ENCODE results near the gene ARHGAP28. TPM values are rescaled to one million over a fixed set of nuclear protein-coding genes. Genes with fewer than 3 reads are reported as not detected.
"Not testable (repeated sequence)": the region's sequence is repeated elsewhere in the genome, so short reads cannot be mapped to it uniquely, and the experiment has no call there.

The ARHGAP28 gene
- total and polyA plus RNA-seq, 10 of the 15 experiments (the other 5 are each of a cell fraction or from before 2014, with no cell fraction given), result not detected

DNA sequence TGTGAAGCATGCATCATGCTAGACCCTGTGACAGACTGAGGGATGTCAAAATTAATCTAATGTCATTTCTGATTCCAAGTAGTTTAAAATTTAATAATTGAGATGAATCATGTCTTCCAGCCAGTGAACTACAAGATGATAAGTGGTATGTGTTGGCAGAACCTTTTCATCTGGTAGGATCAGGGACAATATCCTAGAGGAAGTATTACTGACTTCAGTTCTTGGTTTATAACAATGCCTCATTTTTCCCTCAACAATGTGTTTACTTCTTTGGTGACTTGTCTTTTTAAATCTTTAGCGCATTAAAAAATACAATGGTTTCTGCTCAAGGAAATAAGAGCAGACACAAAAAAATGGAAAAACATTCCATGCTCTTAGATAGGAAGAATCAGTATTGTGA lies 69.4 kb downstream of the ARHGAP28 start:
- ATAC-seq, result no peak
- Histone ChIP-seq H3K4me3 (no peak overlapping the region), H3K4me1 (ENCODE audit: control insufficient read depth, insufficient read depth, low read length) (no peaks in the 10 kb centered on the region), H3K4me2 (ENCODE audit: control insufficient read depth, insufficient read depth) (no peak overlapping the region), H4K20me1 (ENCODE audit: control insufficient read depth, insufficient read depth) (no peaks in the 10 kb centered on the region), H3K27me3 (replicated peaks in 1 of 2; ENCODE audit: control insufficient read depth in 2 of 2, insufficient read depth in 2 of 2, low read length in 1 of 2) (no peaks in the 10 kb centered on the region), H3K27ac (ENCODE audit: control insufficient read depth, insufficient read depth) (no peak overlapping the region), H2AFZ (ENCODE audit: control insufficient read depth, low read depth, low read length) (no peak overlapping the region), H3K9me3 (replicated peaks; ENCODE audit: control insufficient read depth, insufficient read depth, low read length) (no peaks in the 10 kb centered on the region), H3K36me3 (ENCODE audit: control insufficient read depth in 2 of 2, insufficient read depth in 2 of 2, low read length in 1 of 2) (no peaks in the 10 kb centered on the region), H3K79me2 (ENCODE audit: control insufficient read depth, insufficient read depth, low read length) (no peaks in the 10 kb centered on the region), H3K9ac (ENCODE audit: control insufficient read depth, insufficient read depth, low read length) (no peak overlapping the region)
- SMC1A ChIA-PET (ENCODE audit: uncharacterized antibody, unreplicated experiment), result no interaction called here
- TF ChIP-seq, protein P1, sequence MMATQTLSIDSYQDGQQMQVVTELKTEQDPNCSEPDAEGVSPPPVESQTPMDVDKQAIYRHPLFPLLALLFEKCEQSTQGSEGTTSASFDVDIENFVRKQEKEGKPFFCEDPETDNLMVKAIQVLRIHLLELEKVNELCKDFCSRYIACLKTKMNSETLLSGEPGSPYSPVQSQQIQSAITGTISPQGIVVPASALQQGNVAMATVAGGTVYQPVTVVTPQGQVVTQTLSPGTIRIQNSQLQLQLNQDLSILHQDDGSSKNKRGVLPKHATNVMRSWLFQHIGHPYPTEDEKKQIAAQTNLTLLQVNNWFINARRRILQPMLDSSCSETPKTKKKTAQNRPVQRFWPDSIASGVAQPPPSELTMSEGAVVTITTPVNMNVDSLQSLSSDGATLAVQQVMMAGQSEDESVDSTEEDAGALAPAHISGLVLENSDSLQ (IDR thresholded peaks at IDR 0.05), result no peak
- RAD21 ChIA-PET (ENCODE audit: unreplicated experiment), result no interaction called here
- intact Hi-C loops (cut with micrococcal nuclease; ENCODE audit: unreplicated experiment), result no loop called here
- POLR2A ChIA-PET, result no interaction called here
- BruUV-seq (replicated peaks), result no TSS peak
- WGBS (ENCODE audit: insufficient coverage, insufficient replicate concordance, low lambda C conversion rate, missing lambda C conversion rate), result 94% methylated on average over 1 of the region's 1 CpG
- CTCF ChIA-PET, result no interaction called here
- FAIRE-seq, result no peak
- no peak for DNase-seq (ENCODE audit: low read depth, low spot score)
- in situ Hi-C loops (cut with MboI), result no loop called here

DNA sequence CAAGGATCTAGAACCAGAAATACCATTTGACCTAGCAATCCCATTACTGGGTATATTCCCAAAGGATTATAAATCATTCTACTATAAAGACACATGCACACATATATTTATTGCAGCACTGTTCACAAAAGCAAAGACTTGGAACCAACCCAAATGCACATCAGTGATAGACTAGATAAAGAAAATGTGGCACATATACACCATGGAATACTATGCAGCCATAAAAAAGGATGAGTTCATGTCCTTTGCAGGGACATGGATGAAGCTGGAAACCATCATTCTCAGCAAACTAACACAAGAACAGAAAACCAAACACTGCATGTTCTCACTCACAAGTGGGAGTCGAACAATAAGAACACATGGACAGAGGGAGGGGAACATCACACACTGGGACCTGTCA lies 70.8 kb downstream of the ARHGAP28 start:
- intact Hi-C loops (cut with micrococcal nuclease; ENCODE audit: unreplicated experiment); H3K27ac ChIP-seq (ENCODE audit: control insufficient read depth, insufficient read depth); BruUV-seq (replicated peaks); SMC1A ChIA-PET (ENCODE audit: uncharacterized antibody, unreplicated experiment); H3K9ac ChIP-seq (ENCODE audit: control insufficient read depth, insufficient read depth, low read length); H3K79me2 ChIP-seq (ENCODE audit: control insufficient read depth, insufficient read depth, low read length); H3K4me3 ChIP-seq; in situ Hi-C loops (cut with MboI); CTCF ChIA-PET; H4K20me1 ChIP-seq (ENCODE audit: control insufficient read depth, insufficient read depth); H3K4me1 ChIP-seq (ENCODE audit: control insufficient read depth, insufficient read depth, low read length); H3K9me3 ChIP-seq (replicated peaks; ENCODE audit: control insufficient read depth, insufficient read depth, low read length); H3K36me3 ChIP-seq (ENCODE audit: control insufficient read depth in 2 of 2, insufficient read depth in 2 of 2, low read length in 1 of 2); POLR2A ChIA-PET; ATAC-seq; DNase-seq (ENCODE audit: low read depth, low spot score); H2AFZ ChIP-seq (ENCODE audit: control insufficient read depth, low read depth, low read length); H3K4me2 ChIP-seq (ENCODE audit: control insufficient read depth, insufficient read depth); RAD21 ChIA-PET (ENCODE audit: unreplicated experiment); H3K27me3 ChIP-seq (replicated peaks in 1 of 2; ENCODE audit: control insufficient read depth in 2 of 2, insufficient read depth in 2 of 2, low read length in 1 of 2); FAIRE-seq: not testable (repeated sequence)
- WGBS (ENCODE audit: insufficient coverage, insufficient replicate concordance, low lambda C conversion rate, missing lambda C conversion rate), result 44% methylated on average over 1 of the region's 1 CpG
